T-helper 22 cell (primary cell): ENCODE measurements around the gene SNX15.
A peak's percentile ranks its signal among the peaks of the same experiment; 100 is the strongest.

Experiments used
- DNase-seq: peaks from one replicate; pipeline ENCODE4 v3.0.0-alpha.2; 2020; ENCODE audit warnings: low read depth

SNX15 gene

DNA sequence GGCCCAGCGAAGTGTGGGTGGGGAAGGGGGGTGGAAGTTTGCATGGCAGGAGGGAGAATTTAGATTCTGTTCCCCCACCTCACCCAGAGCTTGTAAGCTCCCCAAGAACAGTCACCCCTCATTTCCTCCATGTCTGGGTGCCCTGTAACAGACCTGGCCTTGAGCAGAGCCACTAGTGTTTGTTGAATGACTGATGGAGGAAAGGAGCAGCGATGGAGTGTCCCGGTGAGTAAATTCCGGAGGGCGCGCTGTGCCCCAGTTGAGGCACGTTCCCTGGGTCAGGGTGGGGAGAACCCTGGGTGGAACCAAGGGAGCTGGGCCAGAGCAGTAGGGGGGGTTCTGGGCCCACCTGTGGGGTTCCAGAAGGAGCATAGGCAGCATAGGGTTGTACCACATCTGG, 30.3 kb downstream of the SNX15 start:
- DNase-seq, result no peak

DNA sequence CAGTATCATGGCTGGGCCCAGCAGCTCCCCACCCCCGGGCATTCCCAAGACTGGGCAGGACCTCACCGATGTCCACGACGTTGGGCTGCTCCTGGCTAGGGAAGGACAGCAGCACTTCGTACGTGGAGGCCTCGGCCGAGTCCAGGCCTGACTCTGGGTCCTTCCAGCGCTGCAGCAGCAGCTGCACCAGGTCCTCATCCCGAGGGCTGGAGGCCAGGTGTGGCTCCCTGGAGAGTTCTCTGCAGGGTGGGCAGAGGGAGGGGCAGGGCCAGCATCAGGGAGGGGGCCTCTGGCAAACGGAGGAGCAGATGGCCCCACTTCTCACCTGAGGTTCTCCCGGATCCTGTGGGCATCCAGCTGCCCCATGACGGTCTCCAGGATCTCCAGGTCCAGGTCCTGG, 30.8 kb downstream of the SNX15 start:
- no peak for DNase-seq

DNA sequence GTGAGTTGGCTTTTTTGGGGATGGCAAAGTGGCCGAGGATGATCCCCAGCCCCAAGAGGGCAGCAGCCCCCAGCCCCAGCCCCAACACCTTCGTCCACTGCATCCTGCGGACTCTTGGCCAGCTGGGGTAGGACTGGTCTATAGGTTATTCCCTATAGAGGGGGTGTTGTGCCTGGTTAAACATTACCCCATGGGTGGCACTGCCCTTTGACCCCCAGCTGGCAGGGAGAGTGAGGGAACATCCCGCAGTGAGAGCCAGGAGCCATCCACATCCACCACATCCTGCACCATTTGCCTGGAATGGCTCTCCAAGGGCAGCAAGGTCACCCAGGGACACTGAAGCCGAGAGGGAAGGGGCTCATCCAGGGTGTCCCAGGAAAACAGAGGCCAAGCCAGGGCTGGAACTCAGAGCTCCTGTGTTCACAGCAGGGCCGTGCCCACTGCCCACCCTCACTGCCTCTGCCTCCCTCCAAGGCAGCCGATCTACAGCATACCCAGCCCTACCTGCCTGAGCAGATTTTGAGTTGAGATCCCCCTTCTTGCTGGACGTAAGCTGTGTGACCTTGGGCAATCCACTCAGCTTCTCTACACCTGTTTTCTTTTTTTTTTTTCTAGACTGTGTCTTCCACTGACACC, 31.3 kb downstream of the SNX15 start, which contains the start of gene NAALADL1:
TSS of gene NAALADL1 (minus strand) at position 135 of the 636 bp plus-strand sequence. CDS start at position 103, 32 bp downstream.
- DNase-seq, result no peak

DNA sequence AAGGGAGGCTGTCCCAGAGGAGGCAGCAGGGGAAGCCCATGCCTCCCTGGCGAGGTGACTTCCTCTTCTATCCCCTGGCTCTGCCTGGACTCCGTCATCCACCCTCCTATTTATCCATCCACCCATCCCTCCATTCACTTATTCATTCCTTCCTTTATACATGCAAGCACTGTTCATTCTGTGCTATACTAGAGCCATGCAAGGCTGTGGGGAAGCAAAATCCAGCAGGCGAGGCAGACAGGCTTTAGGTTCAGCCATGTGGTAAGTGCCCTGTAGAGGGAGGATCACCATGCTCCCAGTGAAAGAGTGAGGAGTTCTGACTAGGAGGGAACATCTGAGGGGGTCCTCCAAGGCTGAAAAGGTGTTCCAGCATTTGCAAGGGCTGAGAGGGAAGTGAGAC, 32.3 kb downstream of the SNX15 start:
- DNase-seq, result no peak

DNA sequence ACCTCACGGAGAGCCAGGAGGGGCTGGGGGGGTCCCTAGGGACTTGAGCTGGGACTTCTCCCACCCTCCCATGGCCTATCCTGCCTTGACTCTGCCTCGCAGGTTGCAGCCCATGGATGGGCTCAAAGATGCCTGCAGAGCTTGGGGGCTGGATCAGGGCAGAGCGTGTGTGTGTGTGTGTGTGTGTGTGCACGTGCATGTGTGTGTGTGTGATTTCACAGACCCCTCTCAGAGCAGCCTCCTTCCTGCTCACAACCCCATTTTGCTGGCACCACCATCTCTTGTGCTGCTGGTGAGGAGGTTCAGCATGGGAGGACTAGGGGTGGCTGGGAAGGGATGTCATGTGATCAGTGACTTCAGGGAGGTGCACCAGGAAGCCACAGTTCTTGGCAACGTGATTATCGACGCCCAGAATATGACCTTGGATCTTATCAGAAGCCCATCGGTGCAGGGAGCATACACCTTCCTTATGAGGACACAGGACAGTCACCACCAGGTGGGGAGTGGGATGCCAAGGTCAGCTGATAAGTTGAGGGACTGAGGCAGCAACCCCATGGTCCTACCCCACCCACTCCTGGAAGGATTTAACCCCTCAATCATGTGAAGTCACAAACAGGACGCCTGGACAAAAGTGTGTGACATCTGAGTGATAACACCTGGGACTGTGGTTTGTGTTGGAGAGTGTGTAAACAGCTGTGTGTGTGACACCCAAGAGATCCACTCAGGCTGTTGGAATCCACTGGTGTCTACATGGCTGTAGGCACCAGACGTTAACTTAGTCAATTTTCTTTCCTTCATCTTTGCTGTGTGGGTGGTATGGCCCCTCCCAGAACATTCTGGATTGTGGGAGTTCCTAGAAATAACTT, 33.0 kb downstream of the SNX15 start:
- no peak for DNase-seq

DNA sequence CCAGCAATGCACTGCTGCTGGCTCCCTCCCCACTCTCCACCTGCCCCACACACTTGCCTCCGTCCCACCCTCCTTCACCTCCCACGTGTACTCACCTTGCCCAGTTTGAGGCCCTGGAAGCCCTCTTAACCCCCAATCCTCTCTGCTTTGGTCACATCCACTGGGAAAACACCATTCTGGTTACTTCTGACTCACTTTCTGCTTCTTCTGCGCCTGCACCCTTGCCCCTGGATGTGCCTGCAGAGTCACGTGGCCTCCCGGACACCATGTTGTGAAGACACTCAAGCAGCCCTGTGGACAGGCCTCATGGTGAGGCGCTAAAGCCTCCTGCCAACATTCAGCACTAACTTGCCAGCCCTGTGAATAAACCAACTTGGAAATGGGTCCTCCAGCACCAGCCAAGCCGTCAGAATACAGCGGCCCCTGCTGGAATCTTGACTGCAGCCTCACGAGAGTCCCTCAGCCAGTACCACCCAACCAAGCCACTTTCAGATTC, 33.7 kb downstream of the SNX15 start:
- no peak for DNase-seq

DNA sequence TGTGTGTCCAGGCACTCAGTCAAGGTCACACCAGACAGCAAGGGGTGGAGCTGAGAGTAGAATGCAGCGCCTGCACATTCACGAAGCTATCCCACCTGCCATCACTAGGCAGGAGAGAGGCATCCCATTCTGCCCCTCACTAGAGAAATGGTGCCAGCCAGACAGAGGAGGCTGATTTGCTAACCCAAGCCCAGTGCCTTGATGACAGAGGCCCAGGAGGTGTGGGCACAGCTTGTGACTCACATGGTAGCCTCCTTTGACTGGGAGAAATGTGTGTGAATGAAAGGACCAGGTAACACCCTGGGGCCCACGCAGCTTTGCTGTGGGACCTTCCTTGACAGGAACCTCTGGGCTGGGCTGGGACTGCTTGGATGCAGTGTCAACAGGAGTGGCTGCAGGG, 36.3 kb downstream of the SNX15 start:
- DNase-seq, result no peak

DNA sequence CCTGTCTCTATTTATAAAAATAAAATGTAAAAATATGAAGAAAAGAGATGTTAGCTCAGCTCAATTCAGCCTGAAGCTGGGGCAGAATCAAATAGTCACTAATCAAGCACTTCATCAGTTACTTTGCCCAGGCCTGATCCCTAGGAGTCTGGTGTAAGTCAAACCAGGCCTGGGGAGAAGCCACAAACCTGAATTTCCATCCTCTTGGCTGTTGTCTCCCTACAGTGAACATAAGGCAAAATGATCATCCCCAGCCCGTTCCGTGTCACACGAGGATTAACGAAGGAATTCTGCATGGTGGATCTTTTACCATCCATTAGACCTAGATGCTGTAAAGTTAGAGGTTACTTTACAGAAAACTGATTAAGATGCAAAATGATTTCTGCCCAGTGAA, 37.6 kb downstream of the SNX15 start:
- no peak for DNase-seq

DNA sequence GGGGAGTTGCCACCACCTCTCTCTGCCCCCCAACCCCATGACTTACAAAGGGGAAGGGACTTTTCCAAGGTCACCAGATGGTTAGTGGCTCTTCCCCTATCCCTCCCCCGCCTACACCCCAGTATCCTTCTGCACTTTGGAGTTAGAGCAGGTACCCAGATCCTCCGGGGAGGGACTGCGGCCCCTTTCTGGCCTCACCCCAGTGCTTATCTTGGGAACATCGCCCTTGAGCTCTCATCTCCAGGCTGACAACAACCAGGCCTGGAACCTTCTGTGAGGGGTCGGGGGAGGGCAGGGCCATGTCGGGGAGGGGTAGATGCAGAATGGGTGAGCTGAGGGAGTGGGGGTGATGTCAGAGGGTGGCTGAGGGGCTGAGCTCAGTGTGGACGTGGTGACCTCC, 38.6 kb downstream of the SNX15 start:
- no peak for DNase-seq

DNA sequence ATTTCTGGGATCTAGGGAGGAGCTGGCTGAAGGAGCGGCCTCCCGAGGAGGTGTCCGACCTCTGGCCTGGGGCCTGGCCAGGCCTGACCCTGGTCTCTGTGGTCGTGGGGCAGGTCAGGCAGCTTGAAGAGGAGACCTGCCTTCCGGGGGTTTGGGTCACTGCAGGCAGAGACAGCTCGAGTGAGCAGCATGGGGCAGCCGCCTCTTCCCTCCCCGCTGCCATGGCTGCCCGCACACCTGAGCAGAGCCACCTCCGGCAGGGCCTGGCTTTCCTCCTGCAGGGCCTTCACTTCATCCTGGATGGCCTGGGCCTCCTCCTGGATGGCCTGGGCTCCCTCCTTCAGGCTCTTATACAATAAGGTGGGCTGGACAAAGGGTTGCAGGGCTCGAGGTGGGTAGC, 39.1 kb downstream of the SNX15 start:
- no peak for DNase-seq

DNA sequence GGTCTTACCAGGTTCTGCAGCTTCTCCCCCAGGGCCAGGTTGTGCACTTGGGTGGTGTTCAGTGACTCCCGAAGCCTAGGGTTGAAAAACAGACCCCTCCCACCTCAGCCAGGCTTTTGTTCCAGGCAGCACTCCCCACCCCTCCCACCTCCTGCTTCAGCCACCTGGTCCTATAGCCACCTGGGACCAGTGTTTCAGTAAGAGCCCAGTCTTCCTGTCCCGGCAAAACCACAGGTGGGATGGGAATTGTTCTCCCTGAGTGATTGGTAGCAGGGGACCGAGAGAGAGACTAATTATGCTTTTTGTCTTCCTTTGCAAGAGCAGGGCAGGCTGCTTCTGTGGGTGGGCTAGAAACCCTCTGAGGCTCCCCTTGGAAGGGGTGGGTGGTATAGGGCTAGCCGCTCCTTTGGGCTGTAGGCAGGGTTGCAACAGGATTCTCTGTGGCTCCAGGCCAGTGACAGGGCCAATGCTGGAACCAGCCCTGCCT, 39.6 kb downstream of the SNX15 start:
- DNase-seq, result no peak

DNA sequence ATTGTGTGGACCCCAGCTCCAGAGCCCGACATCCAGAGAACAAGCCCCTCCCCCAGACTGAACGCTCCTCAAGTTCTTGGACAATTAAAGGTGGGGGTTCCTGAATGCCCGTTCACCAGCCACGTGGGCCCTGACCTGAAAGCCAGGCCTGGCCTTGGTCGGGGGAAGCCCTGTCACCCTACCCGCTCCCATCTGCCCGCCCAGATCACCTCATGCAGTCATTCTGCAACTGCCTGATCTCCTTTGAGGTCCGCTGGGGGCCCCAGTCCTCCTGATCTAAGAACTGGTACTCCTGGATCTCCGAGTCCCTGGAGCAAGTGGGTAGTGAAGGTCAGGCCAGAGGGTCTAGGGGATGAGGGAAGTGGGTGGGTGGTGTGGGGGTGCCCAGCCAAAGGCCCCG, 40.2 kb downstream of the SNX15 start:
- no peak for DNase-seq

DNA sequence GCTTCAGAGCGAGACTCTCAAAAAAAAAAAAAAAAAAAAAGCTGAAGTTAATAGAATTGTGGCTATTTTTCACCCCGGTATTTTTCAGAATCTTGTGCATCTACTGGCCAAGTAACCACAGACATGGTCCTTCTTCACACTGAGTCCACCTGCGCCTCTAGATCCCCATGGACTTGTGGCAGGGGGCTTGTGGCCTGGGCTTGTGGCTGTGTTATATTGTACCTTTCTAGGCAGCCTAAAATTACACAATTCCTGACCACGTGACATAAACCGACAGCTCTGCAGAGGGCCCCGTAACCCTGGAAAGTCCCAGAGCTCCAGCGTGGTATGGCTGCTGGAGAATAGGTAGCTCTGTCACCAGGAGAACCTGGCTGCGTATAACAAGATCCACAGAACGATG, 42.0 kb downstream of the SNX15 start:
- no peak for DNase-seq

DNA sequence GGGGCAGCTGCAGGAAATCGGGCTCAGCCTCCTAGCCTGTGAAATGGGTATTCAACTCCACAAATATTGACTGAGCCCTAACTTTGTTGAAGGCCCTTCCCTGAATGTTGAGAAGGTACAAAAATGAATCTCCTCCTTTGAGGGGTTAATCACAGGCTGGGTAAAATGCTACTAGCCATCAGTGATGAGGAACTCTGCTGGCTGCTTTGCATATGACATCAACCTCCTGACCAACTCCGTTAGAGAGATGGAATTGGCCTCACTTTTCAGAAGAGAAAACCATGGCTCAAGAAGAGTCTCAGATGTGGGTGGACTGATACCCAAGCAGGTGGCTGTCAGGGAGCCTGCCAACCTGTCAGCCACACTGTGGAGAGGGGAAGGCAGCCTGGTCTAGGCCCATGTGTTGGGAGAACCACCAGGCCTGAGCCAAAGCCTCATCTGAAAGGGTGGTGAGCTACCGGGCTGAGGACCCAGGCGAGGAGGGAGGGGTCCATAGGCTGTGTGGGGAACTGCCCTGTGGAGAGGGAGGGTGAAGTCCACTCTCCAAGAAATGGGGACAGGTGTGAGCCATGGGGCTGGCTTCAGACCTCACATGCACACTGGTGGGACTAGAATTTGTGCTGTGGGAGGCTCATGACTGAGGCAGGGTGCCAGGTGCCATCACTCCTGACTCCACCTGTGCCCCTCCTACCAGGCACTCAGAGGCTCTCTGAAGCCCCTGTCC, 44.8 kb downstream of the SNX15 start:
- no peak for DNase-seq

DNA sequence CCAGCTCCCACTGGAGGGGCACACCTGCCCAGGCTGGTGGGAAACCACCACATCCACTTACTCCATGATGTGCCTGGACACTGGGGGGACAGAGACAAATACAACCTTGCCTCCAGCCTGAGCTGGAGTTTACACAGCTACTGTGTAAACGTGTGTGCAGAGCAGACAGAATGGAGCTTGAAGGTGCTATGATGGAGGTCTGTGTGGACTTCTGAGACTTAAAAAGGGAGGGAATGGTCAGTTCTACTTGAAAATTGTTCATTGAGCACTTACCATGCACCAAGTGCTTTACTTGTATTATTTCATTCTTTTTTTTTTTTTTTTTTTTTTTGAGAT, 45.4 kb downstream of the SNX15 start:
- no peak for DNase-seq

DNA sequence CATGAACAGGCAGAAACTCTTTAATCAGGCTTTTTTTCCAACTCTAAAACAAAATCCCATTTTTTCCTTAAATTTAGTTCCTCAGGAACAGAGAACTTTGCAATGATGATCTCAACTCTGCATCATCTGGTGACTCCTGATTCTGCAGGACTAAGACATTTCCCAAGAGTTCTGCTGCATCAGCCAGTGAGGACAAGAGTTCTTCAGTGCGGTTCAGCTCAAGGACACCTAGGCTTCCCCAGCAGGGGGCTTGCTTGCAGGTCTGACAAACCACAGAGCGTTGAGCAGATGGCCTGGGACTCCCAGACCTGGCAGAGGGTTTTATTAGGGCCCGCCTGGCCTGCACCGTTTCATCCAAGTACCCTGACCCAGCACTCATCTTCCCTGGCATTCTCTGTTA, 50.2 kb downstream of the SNX15 start:
- no peak for DNase-seq

DNA sequence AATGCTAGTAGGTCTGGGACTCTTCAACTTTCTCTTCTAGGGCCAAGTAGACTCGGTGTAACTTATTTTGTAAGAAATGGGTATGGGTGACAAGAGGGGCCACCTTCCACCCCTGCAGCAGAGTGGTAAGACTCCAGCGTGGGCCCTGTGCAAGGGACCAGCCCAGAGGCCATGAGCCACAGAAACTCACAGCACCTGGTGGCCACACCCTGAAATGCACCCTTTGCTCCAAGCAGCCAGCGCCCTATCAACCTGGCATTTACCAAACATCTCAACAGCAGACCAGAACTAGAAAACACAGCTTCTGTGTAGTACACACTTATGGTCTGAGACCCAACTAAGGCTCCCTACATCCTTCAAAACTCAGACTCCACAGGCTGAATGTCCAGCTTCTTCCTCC, 50.9 kb downstream of the SNX15 start:
- DNase-seq, result peak; percentile 29

DNA sequence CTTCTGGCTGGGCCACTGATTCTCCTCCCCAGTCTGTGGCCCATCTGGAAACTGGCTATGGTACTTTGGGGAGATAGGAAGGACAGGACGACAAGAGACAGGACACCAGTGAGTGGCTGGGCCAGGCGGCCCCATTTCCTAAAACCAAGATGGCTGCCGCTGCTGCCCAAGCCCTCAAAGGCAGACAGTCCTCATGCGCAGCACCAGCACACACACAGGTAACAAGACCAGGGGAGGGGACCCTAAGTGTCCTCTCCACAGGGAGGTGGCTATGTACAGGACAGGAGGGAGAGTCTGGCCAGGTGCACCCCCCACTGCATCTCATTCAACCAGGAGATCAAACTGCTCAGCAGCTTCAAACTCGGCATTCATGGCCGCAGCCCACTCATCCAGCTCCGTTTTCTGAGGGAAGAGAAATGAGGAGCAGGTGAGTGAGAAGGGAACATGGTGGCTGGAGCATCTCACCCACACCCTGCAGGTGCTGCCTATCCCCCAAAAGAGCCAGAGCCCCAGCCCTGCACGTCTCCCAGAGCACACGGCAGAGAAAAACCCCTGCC, 51.6 kb downstream of the SNX15 start:
- no peak for DNase-seq

DNA sequence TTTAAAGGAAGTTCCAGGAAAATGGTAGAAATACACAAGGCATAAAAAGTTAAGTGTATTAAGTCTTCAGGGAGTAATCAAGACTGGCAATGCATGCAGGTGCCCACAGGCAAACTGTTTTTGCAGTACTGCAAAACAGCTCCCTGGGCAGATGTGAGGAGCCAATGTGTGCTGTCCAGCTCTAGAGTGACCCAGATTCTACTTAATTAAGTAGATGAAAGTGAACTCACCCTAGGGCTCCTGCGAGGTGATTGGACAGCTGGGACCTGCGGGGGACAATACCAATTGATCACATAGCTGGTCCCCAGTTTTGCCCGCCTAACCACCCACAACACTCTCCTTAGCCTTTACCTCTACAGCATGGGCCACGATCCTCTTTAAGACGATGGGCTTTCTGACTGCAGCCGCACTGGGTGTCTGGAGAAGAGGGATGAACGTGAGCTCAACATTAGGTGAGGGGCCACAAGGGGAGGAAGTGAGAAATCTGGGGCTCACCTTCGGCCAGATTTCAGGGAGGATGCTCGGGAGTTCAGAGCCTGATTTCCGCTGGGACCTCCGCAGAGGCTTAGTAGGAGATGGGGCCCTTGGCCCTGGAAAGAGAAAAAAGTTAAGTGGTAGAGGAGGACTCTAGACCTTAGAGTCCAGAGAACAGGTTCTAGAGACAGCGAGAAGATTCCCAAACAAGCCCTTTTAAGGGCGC, 56.0 kb downstream of the SNX15 start:
- no peak for DNase-seq

DNA sequence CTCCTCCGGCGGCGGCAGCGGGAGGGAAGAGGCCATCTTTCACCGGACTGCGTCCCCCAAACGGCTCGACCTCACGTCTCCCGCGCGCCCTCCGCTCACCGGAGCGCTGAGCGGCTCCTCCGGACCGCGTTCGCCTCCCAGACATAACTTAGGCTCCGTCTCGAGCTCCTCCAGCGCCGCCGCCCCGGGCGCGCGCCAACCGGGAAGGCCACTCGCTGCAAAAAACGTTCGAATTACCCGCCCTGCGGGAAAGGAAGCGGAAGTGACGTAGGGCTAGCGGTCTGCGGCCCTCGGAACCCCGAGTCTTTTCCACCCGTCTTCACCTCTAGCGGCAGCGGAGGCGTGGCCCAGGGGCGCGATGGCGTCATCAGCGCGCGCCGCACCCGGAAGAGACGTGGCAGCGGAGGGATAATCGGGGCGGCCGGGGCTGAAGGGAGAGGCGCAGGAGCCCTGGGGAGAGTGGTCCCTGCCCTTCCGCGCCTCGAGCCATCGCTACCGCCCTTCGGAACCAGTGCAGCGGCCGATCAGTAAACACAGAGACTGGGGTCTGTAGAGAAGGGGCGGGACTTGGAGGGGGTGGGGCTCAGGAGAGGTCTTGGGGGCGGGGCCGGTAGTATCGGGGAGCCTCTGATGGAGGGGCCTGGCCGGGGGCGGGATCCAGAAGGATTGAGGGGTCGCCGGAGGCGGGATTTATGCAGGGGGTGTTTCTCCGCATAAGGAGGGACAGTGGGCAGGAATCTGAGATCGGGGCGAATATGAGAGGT, 56.8 kb downstream of the SNX15 start, which contains the start of the genes CDCA5 and ZFPL1:
TSS of gene CDCA5 (minus strand) at position 207 of the 764 bp plus-strand sequence. CDS start at position 145, 62 bp downstream.
TSS of gene ZFPL1 (plus strand) at position 389 of the 764 bp plus-strand sequence. CDS start 477 bp downstream, outside the sequence.
- DNase-seq, result peak; percentile 89
